Frontal cortex (tissue), 4 donors: Measurements from ENCODE around the gene ACSM5. TPM values are rescaled to one million over a fixed set of nuclear protein-coding genes. Genes with fewer than 3 reads are reported as not detected.

ENCODE experiments used
- DNase-seq, 2 donors: peaks; one replicate each; pipeline ENCODE4 v3.0.0; 2012; ENCODE audit warnings: low spot score in 2 of 2
- FAIRE-seq: peaks from 2 replicates; lab custom pipeline; 2012; peaks lifted over from hg19 to GRCh38; lab: Jason Lieb, UNC
- total RNA-seq: library from RNA; depleted of rRNA; stranded (reverse); fragments of >200 nt; gene quantifications from one replicate; pipeline ENCODE4 v1.2.3, GENCODE V29; 2014
- donor health status: control.
- donor health status: control.
- donor health status: control.

The ACSM5 gene
- total RNA-seq: under 0.01 TPM

- DNase-seq (peak in 1 of 2 donors; percentile 39), FAIRE-seq (no peak)
Observed at GRCh38 chr16:20409398-20410120, at the start of gene ACSM5. Gene ACSM5 (plus strand): TSS chr16:20409534. CDS start chr16:20411485, 1,951 bp downstream.

- no peak for FAIRE-seq
- DNase-seq: no peak
Observed at GRCh38 chr16:20359997-20360396, 49.3 kb upstream of the ACSM5 start.

GRCh38 chr16:20363191-20363590 lies 46.1 kb upstream of the ACSM5 start:
- DNase-seq (no peak), FAIRE-seq (no peak)

GRCh38 chr16:20364051-20364450 lies 45.3 kb upstream of the ACSM5 start:
- FAIRE-seq (no peak), DNase-seq (no peak)

GRCh38 chr16:20369452-20370054 lies 39.8 kb upstream of the ACSM5 start:
- FAIRE-seq: no peak

GRCh38 chr16:20372701-20373100 lies 36.6 kb upstream of the ACSM5 start:
- no peak for DNase-seq
- FAIRE-seq: no peak

More at GRCh38 chr16:20369452-20370054, 39.8 kb upstream of the ACSM5 start:
- no peak for DNase-seq

GRCh38 chr16:20377181-20377580 lies 32.2 kb upstream of the ACSM5 start:
- FAIRE-seq: no peak
- no peak for DNase-seq

- DNase-seq (no peak), FAIRE-seq (no peak)
Observed at GRCh38 chr16:20380782-20381181, 28.6 kb upstream of the ACSM5 start.

- no peak for DNase-seq
- no peak for FAIRE-seq
Observed at GRCh38 chr16:20382202-20382948, 27.0 kb upstream of the ACSM5 start.

GRCh38 chr16:20383106-20384029 lies 26.0 kb upstream of the ACSM5 start:
- DNase-seq: peak; percentile 14 to 54
- FAIRE-seq: no peak

- DNase-seq: peak in 1 of 2 donors; percentile 54
- peak; percentile 17 for FAIRE-seq
Observed at GRCh38 chr16:20385844-20386832, 23.2 kb upstream of the ACSM5 start.

GRCh38 chr16:20387978-20388377 lies 21.4 kb upstream of the ACSM5 start:
- FAIRE-seq: no peak
- no peak for DNase-seq

- DNase-seq (no peak), FAIRE-seq (no peak)
Observed at GRCh38 chr16:20388854-20389253, 20.5 kb upstream of the ACSM5 start.

GRCh38 chr16:20391045-20391444 lies 18.3 kb upstream of the ACSM5 start:
- no peak for FAIRE-seq
- DNase-seq: no peak

- no peak for FAIRE-seq
- DNase-seq: no peak
Observed at GRCh38 chr16:20393801-20394577, 15.3 kb upstream of the ACSM5 start.

- FAIRE-seq: no peak
- no peak for DNase-seq
Observed at GRCh38 chr16:20395946-20396345, 13.4 kb upstream of the ACSM5 start.

GRCh38 chr16:20396846-20397467 lies 12.4 kb upstream of the ACSM5 start:
- DNase-seq (no peak), FAIRE-seq (no peak)
